HUES6 (cell line): ENCODE results near the gene AURKA.

Experiments used
- H3K27ac ChIP-seq: 2 replicates; pipeline ENCODE4 v1.7.0; 2013; ENCODE audit warnings: low read depth, mild to moderate bottlenecking, low read length, inconsistent platforms
- H3K27me3 ChIP-seq: 2 replicates; pipeline ENCODE4 v1.6.1; 2013; ENCODE audit warnings: low read length; ENCODE audit not compliant: control insufficient read depth, insufficient read depth
- H3K36me3 ChIP-seq: 2 replicates; pipeline ENCODE4 v1.6.1; 2013; ENCODE audit warnings: low read length; ENCODE audit not compliant: control insufficient read depth, insufficient read depth
- H3K4me1 ChIP-seq: 2 replicates; pipeline ENCODE4 v1.6.1; 2013; ENCODE audit warnings: low read length; ENCODE audit not compliant: control insufficient read depth, insufficient read depth
- H3K4me3 ChIP-seq: 2 replicates; pipeline ENCODE4 v1.5.1; 2013; ENCODE audit warnings: low read depth, low read length
- H3K9ac ChIP-seq: one replicate; pipeline ENCODE4 v1.6.1; 2013; ENCODE audit warnings: mild to moderate bottlenecking, low read length
- H3K9me3 ChIP-seq: 2 replicates; pipeline ENCODE4 v1.6.1; 2013; ENCODE audit warnings: low read depth, low read length; ENCODE audit not compliant: control insufficient read depth, insufficient read depth

Gene AURKA

GRCh38 chr20:56422076-56422823 lies 30.2 kb upstream of the AURKA start:
- H3K4me3 ChIP-seq = 0 out of 2 replicates have a peak overlapping the region, but pooled peaks have one; percentile 14
- peaks cover 9% of the 10 kb centered on the region for H3K4me1 ChIP-seq
- no peaks in the 10 kb centered on the region for H3K36me3 ChIP-seq
- H3K27ac ChIP-seq = no peak overlapping the region
- H3K9me3 ChIP-seq = no peaks in the 10 kb centered on the region
- peaks cover 25% of the 10 kb centered on the region for H3K27me3 ChIP-seq
- no peak overlapping the region for H3K9ac ChIP-seq

GRCh38 chr20:56420940-56421688 lies 29.1 kb upstream of the AURKA start:
- H3K4me3 ChIP-seq = no peak overlapping the region
- no peak overlapping the region for H3K27ac ChIP-seq
- no peaks in the 10 kb centered on the region for H3K36me3 ChIP-seq
- H3K4me1 ChIP-seq = peaks cover 9% of the 10 kb centered on the region
- no peaks in the 10 kb centered on the region for H3K9me3 ChIP-seq
- no peak overlapping the region for H3K9ac ChIP-seq
- peaks cover 20% of the 10 kb centered on the region for H3K27me3 ChIP-seq

GRCh38 chr20:56420028-56420427 lies 28.0 kb upstream of the AURKA start:
- Histone ChIP-seq H3K27ac (no peak overlapping the region), H3K27me3 (peaks cover 10% of the 10 kb centered on the region; the same call in 1 of the 2 replicates), H3K4me3 (no peak overlapping the region), H3K9me3 (no peaks in the 10 kb centered on the region), H3K4me1 (peaks cover 9% of the 10 kb centered on the region), H3K36me3 (no peaks in the 10 kb centered on the region), H3K9ac (no peak overlapping the region)

- Histone ChIP-seq H3K4me3 (no peak overlapping the region), H3K27ac (no peak overlapping the region), H3K36me3 (no peaks in the 10 kb centered on the region), H3K27me3 (peaks cover 5% of the 10 kb centered on the region; the same call in 1 of the 2 replicates), H3K4me1 (peaks cover 9% of the 10 kb centered on the region), H3K9me3 (no peaks in the 10 kb centered on the region), H3K9ac (no peak overlapping the region)
Measured at GRCh38 chr20:56418385-56418861, 26.4 kb upstream of the AURKA start.

GRCh38 chr20:56417911-56418310 lies 25.9 kb upstream of the AURKA start:
- peaks cover 5% of the 10 kb centered on the region; the same call in 1 of the 2 replicates for H3K27me3 ChIP-seq
- H3K4me3 ChIP-seq = no peak overlapping the region
- H3K27ac ChIP-seq = no peak overlapping the region
- H3K9me3 ChIP-seq = no peaks in the 10 kb centered on the region
- peaks cover 7% of the 10 kb centered on the region; the same call in 1 of the 2 replicates for H3K4me1 ChIP-seq
- no peak overlapping the region for H3K9ac ChIP-seq
- H3K36me3 ChIP-seq = no peaks in the 10 kb centered on the region

- Histone ChIP-seq H3K27me3 (peaks cover 5% of the 10 kb centered on the region; the same call in 1 of the 2 replicates), H3K9ac (no peak overlapping the region), H3K36me3 (no peaks in the 10 kb centered on the region), H3K4me3 (no peak overlapping the region), H3K4me1 (peaks cover 2% of the 10 kb centered on the region; the same call in 1 of the 2 replicates), H3K9me3 (no peaks in the 10 kb centered on the region), H3K27ac (no peak overlapping the region)
Measured at GRCh38 chr20:56417402-56417801, 25.4 kb upstream of the AURKA start.

GRCh38 chr20:56414842-56415765 lies 23.1 kb upstream of the AURKA start:
- Histone ChIP-seq H3K9ac (no peak overlapping the region), H3K27me3 (no peaks in the 10 kb centered on the region), H3K36me3 (no peaks in the 10 kb centered on the region), H3K9me3 (no peaks in the 10 kb centered on the region), H3K27ac (no peak overlapping the region), H3K4me1 (no peaks in the 10 kb centered on the region), H3K4me3 (no peak overlapping the region)

- no peak overlapping the region for H3K27ac ChIP-seq
- no peak overlapping the region for H3K4me3 ChIP-seq
- H3K36me3 ChIP-seq = peaks cover under 1% of the 10 kb centered on the region
Measured at GRCh38 chr20:56412949-56413348, 20.9 kb upstream of the AURKA start.

GRCh38 chr20:56412473-56412790 lies 20.4 kb upstream of the AURKA start:
- H3K27me3 ChIP-seq = no peaks in the 10 kb centered on the region
- no peak overlapping the region for H3K9ac ChIP-seq
- no peak overlapping the region for H3K27ac ChIP-seq
- peaks cover 6% of the 10 kb centered on the region for H3K36me3 ChIP-seq
- no peaks in the 10 kb centered on the region for H3K9me3 ChIP-seq
- no peaks in the 10 kb centered on the region for H3K4me1 ChIP-seq
- no peak overlapping the region for H3K4me3 ChIP-seq

More at GRCh38 chr20:56412949-56413348, 20.9 kb upstream of the AURKA start:
- Histone ChIP-seq H3K27me3 (no peaks in the 10 kb centered on the region), H3K9me3 (no peaks in the 10 kb centered on the region), H3K9ac (no peak overlapping the region), H3K4me1 (no peaks in the 10 kb centered on the region)

GRCh38 chr20:56411759-56412472 lies 19.9 kb upstream of the AURKA start, which contains the start of gene CASS4:
CASS4 (plus strand) TSS chr20:56412260; CDS start chr20:56412459, 199 bp downstream.
- Histone ChIP-seq H3K9me3 (no peaks in the 10 kb centered on the region), H3K27ac (no peak within 1 kb of the TSS), H3K27me3 (no peaks in the 10 kb centered on the region), H3K9ac (no peak within 1 kb of the TSS), H3K4me3 (no peak within 1 kb of the TSS), H3K36me3 (peaks cover 11% of the 10 kb centered on the region), H3K4me1 (no peaks in the 10 kb centered on the region)
